DOHH2 (cell line): ENCODE results near the gene PMVK.

Experiments
- H3F3A ChIP-seq: fragments of 200-600 bp; sonication (generic), shearing (Covaris generic); 2 replicates; pipeline ENCODE4 v1.6.0; 2016; ENCODE audit warnings: antibody characterized with exemption, mild to moderate bottlenecking; ENCODE audit not compliant: control insufficient read depth, insufficient read depth
- H3K27ac ChIP-seq: fragments of 200-600 bp; sonication (generic); 2 replicates; pipeline ENCODE4 v1.5.1; 2014; ENCODE audit warnings: low read depth, mild to moderate bottlenecking, low read length, moderate library complexity
- H3K27me3 ChIP-seq: fragments of 200-600 bp; sonication (generic); 2 replicates; pipeline ENCODE4 v1.6.1; 2014; ENCODE audit warnings: mild to moderate bottlenecking, low read length, mixed read lengths; ENCODE audit not compliant: control insufficient read depth
- H3K36me3 ChIP-seq: fragments of 200-600 bp; sonication (generic); 2 replicates; pipeline ENCODE4 v1.6.1; 2014; ENCODE audit warnings: mild to moderate bottlenecking, low read length, moderate library complexity, mixed read lengths; ENCODE audit not compliant: control insufficient read depth
- H3K4me1 ChIP-seq: fragments of 200-600 bp; sonication (generic); 2 replicates; pipeline ENCODE4 v1.6.1; 2014; ENCODE audit warnings: mild to moderate bottlenecking, low read length, mixed read lengths; ENCODE audit not compliant: control insufficient read depth
- H3K4me2 ChIP-seq: fragments of 200-600 bp; sonication (generic); 2 replicates; pipeline ENCODE4 v1.6.0; 2014; ENCODE audit warnings: mild to moderate bottlenecking, low read length, moderate library complexity
- H3K4me3 ChIP-seq: fragments of 200-600 bp; sonication (generic); 2 replicates; pipeline ENCODE4 v1.5.1; 2014; ENCODE audit warnings: mild to moderate bottlenecking, low read length, mixed read lengths
- H3K79me2 ChIP-seq: fragments of 200-600 bp; sonication (generic); 2 replicates; pipeline ENCODE4 v1.6.1; 2014; ENCODE audit warnings: mild to moderate bottlenecking, low read length, mixed read lengths; ENCODE audit not compliant: control insufficient read depth
- H3K9me2 ChIP-seq: fragments of 200-600 bp; sonication (generic); replicated peaks from 2 replicates; pipeline ENCODE4 v1.6.1; 2014; ENCODE audit warnings: mild to moderate bottlenecking, low read length, mixed read lengths; ENCODE audit not compliant: control insufficient read depth
- H3K9me3 ChIP-seq: fragments of 200-600 bp; sonication (generic); 2 replicates; pipeline ENCODE4 v1.6.1; 2014; ENCODE audit warnings: antibody characterized with exemption, low read length, mixed read lengths; ENCODE audit not compliant: control insufficient read depth, insufficient read depth
- H4K20me1 ChIP-seq: fragments of 200-600 bp; sonication (generic); 2 replicates; pipeline ENCODE4 v1.6.0; 2014; ENCODE audit warnings: low read depth, mild to moderate bottlenecking, antibody characterized with exemption, low read length, moderate library complexity; ENCODE audit not compliant: control insufficient read depth, insufficient read depth
- EZH2phosphoT487 ChIP-seq: fragments of 200-600 bp; sonication (generic); IDR thresholded peaks from 2 replicates; pipeline ENCODE4 v1.6.1; 2017; ENCODE audit warnings: borderline replicate concordance, mild to moderate bottlenecking, antibody characterized with exemption, low read length, moderate library complexity, mixed read lengths
- TF ChIP-seq, protein P1 (sequence below): fragments of 200-600 bp; sonication (generic); IDR thresholded peaks from one replicate; pipeline ENCODE4 v1.5.1; 2014; ENCODE audit warnings: antibody characterized with exemption, mild to moderate bottlenecking, low read depth, low read length; ENCODE audit not compliant: poor library complexity, severe bottlenecking

The PMVK gene

DNA sequence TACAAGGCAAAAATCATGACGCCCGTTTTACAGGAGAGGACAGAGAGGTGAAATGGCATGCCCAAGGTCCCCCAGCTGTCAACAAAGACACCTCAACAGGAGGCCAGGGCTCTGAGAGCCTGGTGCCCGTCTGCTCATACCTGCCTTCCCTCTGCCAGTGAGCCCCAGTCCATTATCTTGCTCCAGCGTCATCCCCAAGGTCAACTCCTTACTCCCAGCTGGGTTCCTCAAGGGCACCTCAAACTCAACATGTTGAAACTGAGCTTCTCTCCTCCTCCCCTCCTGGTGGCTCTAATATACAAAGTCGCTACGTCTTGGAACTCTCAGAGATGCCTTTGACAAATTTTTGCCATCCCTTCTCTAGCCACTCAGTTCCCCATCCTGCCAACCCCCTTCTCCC is 16.1 kb upstream of the PMVK start:
- Histone ChIP-seq H3K9me2 (no peaks in the 10 kb centered on the region), H3K9me3 (no peaks in the 10 kb centered on the region), H3F3A (peaks cover 8% of the 10 kb centered on the region), H3K27me3 (no peaks in the 10 kb centered on the region), H3K36me3 (peaks cover 15% of the 10 kb centered on the region; the same call in 1 of the 2 replicates), H3K27ac (no peak overlapping the region), H3K79me2 (peaks cover 26% of the 10 kb centered on the region), H3K4me1 (peaks cover 61% of the 10 kb centered on the region), H4K20me1 (no peaks in the 10 kb centered on the region), H3K4me2 (peak overlapping the region; percentile 81), H3K4me3 (no peak overlapping the region; the same call in 1 of the 2 replicates)
- TF ChIP-seq, protein P1, sequence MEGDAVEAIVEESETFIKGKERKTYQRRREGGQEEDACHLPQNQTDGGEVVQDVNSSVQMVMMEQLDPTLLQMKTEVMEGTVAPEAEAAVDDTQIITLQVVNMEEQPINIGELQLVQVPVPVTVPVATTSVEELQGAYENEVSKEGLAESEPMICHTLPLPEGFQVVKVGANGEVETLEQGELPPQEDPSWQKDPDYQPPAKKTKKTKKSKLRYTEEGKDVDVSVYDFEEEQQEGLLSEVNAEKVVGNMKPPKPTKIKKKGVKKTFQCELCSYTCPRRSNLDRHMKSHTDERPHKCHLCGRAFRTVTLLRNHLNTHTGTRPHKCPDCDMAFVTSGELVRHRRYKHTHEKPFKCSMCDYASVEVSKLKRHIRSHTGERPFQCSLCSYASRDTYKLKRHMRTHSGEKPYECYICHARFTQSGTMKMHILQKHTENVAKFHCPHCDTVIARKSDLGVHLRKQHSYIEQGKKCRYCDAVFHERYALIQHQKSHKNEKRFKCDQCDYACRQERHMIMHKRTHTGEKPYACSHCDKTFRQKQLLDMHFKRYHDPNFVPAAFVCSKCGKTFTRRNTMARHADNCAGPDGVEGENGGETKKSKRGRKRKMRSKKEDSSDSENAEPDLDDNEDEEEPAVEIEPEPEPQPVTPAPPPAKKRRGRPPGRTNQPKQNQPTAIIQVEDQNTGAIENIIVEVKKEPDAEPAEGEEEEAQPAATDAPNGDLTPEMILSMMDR = no peak
- TF ChIP-seq EZH2phosphoT487 = no peak

DNA sequence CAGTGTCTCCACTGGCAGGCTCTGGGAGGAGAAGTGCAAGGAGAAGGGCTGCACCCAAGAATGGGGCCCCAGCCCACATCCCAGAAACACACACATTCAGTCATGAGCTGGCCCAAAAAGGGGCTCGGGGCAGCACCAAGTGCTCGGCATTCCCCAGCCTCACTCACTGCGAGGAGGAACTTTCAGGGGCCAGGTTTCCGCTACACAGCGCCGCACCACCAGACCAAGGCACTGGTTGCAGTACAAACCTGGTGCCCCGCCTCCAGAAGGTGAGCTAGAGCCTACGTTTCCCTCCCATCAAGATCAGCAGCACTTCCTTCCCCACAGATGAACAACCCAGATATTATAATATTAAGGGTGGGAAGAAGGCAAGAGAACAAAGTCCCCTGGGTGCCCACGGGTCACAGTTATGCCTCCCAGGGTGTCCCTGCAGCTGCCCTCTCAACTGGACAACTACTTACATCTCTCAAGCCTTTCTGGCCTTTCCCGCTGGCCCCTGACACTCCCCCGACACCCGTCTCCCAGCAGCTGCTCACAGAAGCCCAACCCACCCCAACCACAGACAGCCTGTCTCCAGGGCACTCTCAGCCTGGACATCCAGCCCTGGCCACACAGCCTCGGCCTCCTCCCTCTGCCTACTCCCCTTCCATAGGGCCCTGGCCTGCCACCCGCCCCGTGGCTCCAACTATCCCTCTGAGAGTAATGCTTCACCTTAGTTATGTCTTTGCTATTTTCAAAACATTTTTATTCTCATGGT is 15.6 kb upstream of the PMVK start:
- Histone ChIP-seq H3K36me3 (peaks cover 19% of the 10 kb centered on the region; the same call in 1 of the 2 replicates), H3K9me2 (no peaks in the 10 kb centered on the region), H3K4me1 (peaks cover 59% of the 10 kb centered on the region), H4K20me1 (no peaks in the 10 kb centered on the region), H3K4me3 (no peak overlapping the region; the same call in 1 of the 2 replicates), H3K4me2 (peak overlapping the region; percentile 81; the same call in 1 of the 2 replicates), H3F3A (peaks cover 8% of the 10 kb centered on the region), H3K27me3 (no peaks in the 10 kb centered on the region), H3K79me2 (peaks cover 26% of the 10 kb centered on the region), H3K9me3 (no peaks in the 10 kb centered on the region), H3K27ac (no peak overlapping the region)
- TF ChIP-seq, protein P1 = no peak
- no peak for TF ChIP-seq EZH2phosphoT487

DNA sequence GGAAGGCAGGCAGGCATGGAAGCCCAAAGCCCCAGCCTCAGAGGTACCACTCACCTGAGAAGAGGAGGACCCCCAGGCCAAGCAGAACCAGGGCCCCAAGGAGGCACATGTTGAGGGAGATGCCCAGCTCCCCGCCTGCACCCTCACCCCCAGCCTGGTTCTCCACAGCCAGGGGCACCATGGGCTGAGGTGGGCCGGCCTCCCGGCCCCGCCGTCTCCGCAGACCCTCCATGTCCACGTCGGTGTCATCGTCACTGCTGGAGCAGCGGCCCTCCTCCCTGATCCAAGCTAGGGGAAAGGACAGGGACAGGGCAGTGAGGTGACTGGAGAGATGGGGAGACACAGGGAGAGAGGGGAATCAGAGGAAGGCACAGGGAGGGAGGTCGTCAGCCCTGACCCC is 11.6 kb upstream of the PMVK start:
- Histone ChIP-seq H3K79me2 (peaks cover 8% of the 10 kb centered on the region), H3K4me2 (no peak overlapping the region), H3K4me3 (no peak overlapping the region), H3K27ac (no peak overlapping the region), H3K27me3 (no peaks in the 10 kb centered on the region), H3K4me1 (peaks cover 47% of the 10 kb centered on the region), H3K36me3 (peaks cover 37% of the 10 kb centered on the region), H3K9me2 (no peaks in the 10 kb centered on the region), H3F3A (peaks cover 12% of the 10 kb centered on the region), H4K20me1 (no peaks in the 10 kb centered on the region), H3K9me3 (no peaks in the 10 kb centered on the region)
- no peak for TF ChIP-seq EZH2phosphoT487
- TF ChIP-seq, protein P1 = no peak
